ENCODE data around the gene ZBTB7C. TPM values are rescaled to one million over a fixed set of nuclear protein-coding genes. Genes with fewer than 3 reads are reported as not detected.

The ZBTB7C gene
- total and polyA plus RNA-seq, 8 donors: 3.0 to 47.8 (median 19.3) TPM

DNA sequence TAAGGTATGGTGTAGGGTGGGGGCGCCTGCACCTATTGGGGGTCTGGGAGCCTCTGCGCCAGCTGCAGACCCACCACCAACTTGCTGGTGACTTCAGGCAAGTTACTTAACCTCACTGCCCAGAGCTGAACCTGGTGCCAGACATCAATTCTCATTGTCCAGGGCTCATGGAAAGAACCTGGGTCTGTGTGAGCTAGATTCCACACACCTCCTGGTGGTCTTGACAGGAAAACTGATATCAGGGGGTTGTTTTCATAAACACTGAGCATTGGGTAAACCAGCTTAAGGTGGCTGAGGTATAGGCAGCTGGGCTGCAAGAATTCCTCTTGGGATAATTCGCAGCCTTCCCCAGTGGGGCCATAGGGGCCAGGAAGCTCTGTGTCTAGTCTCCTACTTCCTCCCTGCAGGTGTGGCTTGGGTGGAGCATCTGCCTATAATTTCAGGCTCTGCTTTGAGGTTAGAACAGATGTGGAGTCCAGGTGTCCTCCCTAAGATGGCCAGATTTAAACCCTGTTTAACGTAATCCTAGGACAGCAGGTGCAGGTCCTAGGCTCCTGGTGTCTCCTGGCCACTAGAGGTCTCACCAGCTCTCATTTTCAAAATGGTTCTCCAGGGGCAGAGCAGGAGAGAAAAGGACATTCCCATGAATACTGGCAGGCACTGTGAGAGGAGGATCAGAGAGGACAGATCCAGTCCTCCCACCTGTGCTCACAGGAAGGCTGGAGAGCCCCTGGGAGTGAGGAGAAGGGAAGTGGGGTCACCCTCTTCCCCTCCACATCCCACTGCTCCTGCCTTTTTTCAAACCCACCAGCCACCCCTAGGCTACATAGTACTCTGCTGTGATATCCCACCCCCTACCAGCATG is 378.3 kb downstream of the ZBTB7C start:
- peak; percentile 67 to 88 for DNase-seq
- H3K36me3 ChIP-seq: peaks cover 0 to 9% (median 4%) of the 10 kb centered on the region in 4 donors
- WGBS, 5 donors: 64 to 75% (median 73%) methylated on average over 4 of the region's 4 CpGs
- peaks cover 0 to 19% (median 16%) of the 10 kb centered on the region in 4 donors for H3K4me1 ChIP-seq
- H3K27me3 ChIP-seq: no peaks in the 10 kb centered on the region
- H3K27ac ChIP-seq: no peak overlapping the region
- intact Hi-C loops (cut with DNase I; ENCODE audit: low total_unique reads): loop anchor here (5.0 kb wide), 1 partner anchor 316 kb away; no protein-coding TSS in a partner anchor
- peak in 5 of 7 experiments; percentile 63 to 77 (median 71) for TF ChIP-seq CTCF (IDR thresholded peaks at IDR 0.05)
- TF ChIP-seq POLR2A (IDR thresholded peaks at IDR 0.05): no peak
- no peak overlapping the region for H3K4me3 ChIP-seq
- no peaks in the 10 kb centered on the region for H3K9me3 ChIP-seq

- 96 to 99% (median 96%) methylated on average over 14 to 62 of the region's 62 CpGs for WGBS, 5 donors
- Histone ChIP-seq H3K9me3 (no peaks in the 10 kb centered on the region), H3K4me3 (no peak overlapping the region), H3K36me3 (peaks cover 0 to 9% (median 4%) of the 10 kb centered on the region in 4 donors), H3K27ac (no peak overlapping the region), H3K27me3 (peaks cover 0 to under 1% (median 0%) of the 10 kb centered on the region in 3 donors), H3K4me1 (peaks cover 0 to 14% (median 11%) of the 10 kb centered on the region in 4 donors)
- no peak for TF ChIP-seq CTCF (IDR thresholded peaks at IDR 0.05)
- TF ChIP-seq EP300 (IDR thresholded peaks at IDR 0.05): no peak
- no peak for TF ChIP-seq POLR2A (IDR thresholded peaks at IDR 0.05)
- TF ChIP-seq POLR2AphosphoS5 (IDR thresholded peaks at IDR 0.05): no peak
- no peak for DNase-seq
- intact Hi-C loops (cut with DNase I; ENCODE audit: low total_unique reads): loop anchor here (5.0 kb wide), 1 partner anchor 418 kb away; no protein-coding TSS in a partner anchor
Measured at GRCh38 chr18:48029296-48029986, 379.7 kb downstream of the ZBTB7C start.

DNA sequence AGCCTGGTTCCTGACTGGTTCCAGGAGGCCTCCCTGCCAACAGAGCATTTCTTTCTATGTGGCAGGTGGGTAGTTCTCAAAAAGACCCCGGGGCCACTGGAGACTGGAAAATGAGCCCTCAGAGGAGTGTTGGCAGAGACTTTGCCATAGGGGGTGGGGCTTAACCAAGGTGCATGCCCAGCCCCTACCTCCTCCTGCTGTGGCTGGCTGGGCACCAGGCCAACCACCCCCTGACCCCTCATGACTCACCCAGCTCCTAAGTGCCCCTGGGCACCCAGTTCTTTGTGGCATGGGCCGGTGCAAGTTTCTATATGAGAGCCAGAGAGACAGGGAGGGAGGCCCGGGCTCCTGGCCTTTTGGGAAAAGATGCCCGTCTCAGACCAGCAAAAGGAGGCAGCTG is 380.5 kb downstream of the ZBTB7C start:
- Histone ChIP-seq H3K27me3 (peaks cover 0 to 7% (median 0%) of the 10 kb centered on the region in 3 donors), H3K9me3 (no peaks in the 10 kb centered on the region), H3K4me3 (no peak overlapping the region), H3K27ac (no peak overlapping the region), H3K4me1 (peaks cover 1 to 14% (median 5%) of the 10 kb centered on the region in 4 donors), H3K36me3 (peaks cover 0 to 9% (median 4%) of the 10 kb centered on the region in 4 donors)
- DNase-seq: no peak
- TF ChIP-seq EP300 (IDR thresholded peaks at IDR 0.05) (no peak), POLR2A (IDR thresholded peaks at IDR 0.05) (no peak), POLR2AphosphoS5 (IDR thresholded peaks at IDR 0.05) (no peak), CTCF (IDR thresholded peaks at IDR 0.05) (no peak)
- WGBS, 5 donors: 60 to 84% (median 68%) methylated on average over 4 of the region's 4 CpGs
- intact Hi-C loops (cut with DNase I; ENCODE audit: low total_unique reads): loop anchor here (5.0 kb wide), 1 partner anchor 419 kb away; no protein-coding TSS in a partner anchor

DNA sequence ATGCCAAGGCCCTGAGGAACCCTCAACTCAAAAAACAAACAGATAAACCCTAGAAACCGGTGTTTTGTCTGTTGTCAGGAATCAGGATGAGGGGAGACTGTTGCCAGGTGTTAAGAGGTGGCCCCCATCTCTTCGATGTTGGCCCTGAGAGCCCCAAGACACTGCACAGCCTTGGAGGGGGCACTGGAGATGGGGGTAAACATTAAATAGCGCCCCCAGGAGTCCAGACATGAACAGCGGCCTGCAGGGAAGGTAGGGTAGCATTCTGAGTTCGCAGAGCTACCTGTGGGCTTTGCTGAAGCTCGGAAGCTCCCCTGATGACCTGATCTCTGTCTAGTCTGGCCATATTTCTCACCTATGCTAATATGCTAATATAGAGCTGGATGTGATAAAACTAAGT is 381.1 kb downstream of the ZBTB7C start:
- 75 to 82% (median 78%) methylated on average over 6 of the region's 6 CpGs for WGBS, 5 donors

More for the DNA sequence above, 381.1 kb downstream of the ZBTB7C start:
- Histone ChIP-seq H3K27me3 (peaks cover 0 to 7% (median 0%) of the 10 kb centered on the region in 3 donors), H3K27ac (peak overlapping the region in 2 of 5 donors; percentile 17 to 20), H3K36me3 (peaks cover 0 to 9% (median 4%) of the 10 kb centered on the region in 4 donors), H3K9me3 (no peaks in the 10 kb centered on the region), H3K4me3 (no peak overlapping the region), H3K4me1 (peaks cover 0 to 13% (median 6%) of the 10 kb centered on the region in 4 donors)
- intact Hi-C loops (cut with DNase I; ENCODE audit: low total_unique reads): loop anchor here (5.0 kb wide), 1 partner anchor 419 kb away; no protein-coding TSS in a partner anchor
- TF ChIP-seq POLR2AphosphoS5 (IDR thresholded peaks at IDR 0.05): no peak
- no peak for TF ChIP-seq EP300 (IDR thresholded peaks at IDR 0.05)
- TF ChIP-seq CTCF (IDR thresholded peaks at IDR 0.05): no peak
- TF ChIP-seq POLR2A (IDR thresholded peaks at IDR 0.05): no peak
- DNase-seq: no peak
